NCI-H2227 treated with DMSO at 0.1 percent for 48 hours (cell line): ENCODE measurements around the gene VPS37D.
"Not testable (repeated sequence)": the region's sequence is repeated elsewhere in the genome, so short reads cannot be mapped to it uniquely, and the experiment has no call there.

Experiments used
- DNase-seq: peaks from one replicate; lab custom pipeline; 2025; lab: John Stamatoyannopoulos, UW

VPS37D gene

DNA sequence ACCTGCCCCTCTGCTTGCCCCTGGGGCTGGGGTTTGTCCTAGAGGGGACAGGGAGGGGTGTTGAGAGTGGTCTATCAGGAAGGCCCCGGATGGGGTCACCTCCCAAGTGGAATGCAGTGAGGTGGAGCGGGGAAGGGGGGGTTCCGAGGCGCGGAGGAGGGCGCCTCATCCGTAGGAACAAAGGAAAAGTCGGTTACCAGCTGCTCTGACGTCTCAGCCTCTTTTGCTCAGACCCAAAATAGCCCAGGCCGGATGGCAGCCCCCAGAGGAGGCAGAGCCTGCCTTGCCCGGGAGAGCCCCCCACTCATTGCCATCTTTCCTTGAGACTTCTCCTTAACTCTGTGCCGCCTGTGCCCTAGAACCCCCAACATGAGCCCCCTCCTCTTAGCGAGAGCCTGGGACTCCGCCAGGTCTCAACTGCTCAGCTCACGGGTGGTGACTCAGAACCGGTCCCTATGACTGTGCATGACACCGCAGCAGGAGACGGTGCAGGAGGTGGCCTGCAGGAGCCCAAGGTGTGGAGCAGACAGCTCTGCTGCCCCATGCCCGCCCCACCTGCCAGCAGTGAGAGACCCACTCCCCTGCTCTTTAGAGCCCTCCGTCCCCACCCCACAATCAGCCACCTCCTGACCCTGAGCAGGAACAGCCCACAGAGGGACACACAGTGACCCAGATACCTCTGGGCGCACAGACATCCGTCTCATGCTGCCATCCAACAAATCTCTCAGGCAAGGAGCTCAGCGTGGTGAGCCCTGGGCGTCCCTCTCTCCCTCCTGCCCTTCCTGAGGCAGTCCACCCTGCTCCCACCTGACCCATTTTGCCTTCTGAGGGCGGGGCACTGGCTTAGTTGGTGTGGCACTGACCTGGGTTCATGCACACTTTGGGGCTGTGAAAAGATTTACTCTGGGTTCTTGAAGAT, 38.8 kb downstream of the VPS37D start:
- no peak for DNase-seq

DNA sequence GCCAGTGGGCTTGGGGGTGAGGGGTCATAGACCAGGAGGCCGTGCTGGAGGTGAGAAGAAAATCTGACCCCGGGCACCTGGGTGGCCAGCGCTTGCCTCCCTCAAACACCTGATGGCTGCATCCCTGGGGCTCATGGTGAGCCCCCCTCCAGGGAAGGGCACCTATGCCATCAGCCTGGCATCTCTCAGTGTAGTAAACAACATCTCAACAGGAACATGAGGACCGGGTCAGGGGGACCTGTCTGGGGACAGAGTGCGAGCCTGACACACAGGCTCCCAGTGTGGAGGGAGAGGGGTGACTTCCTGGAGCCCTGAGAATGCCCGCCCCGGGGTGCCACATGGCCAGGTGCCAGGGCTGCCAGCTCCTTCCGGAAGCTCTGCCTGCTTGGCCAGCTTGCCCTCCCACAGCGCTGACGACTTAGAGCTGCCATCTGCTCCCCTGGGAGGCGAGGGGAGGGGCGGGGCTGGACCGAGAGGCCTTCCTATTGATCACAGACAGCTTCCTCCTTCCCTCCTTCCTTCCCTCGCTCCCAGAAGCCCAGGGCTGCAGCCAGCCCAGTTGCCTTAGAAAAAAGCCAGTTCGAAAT, 39.5 kb downstream of the VPS37D start:
- DNase-seq = no peak

DNA sequence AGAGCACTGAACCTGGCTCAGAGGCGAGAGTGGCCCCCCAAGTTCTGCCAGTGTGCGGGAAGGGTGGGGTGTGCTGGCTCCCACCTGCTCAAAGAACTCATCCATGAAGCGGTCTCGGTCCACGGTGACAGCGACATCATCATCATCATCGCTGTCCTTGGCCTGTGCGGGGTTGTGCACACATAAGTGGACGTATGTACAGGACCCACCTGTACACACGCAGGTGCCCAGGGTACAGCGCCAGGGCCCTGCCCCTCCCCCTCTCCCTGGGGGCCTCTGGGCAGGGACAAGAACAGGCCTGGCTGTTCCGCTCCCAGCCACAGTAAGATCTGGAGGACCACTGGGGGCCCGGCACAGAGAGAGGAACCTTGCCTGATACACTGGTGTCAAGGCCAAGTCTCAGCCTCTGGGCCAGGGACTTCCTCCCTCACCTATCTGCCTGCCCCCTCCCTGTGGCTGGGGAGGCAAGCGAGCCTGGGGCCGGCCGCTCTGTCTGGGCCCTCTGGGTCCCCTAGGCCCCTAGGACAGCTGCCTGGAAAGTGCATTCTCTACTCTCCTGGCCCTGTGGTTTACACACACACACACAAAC, 41.4 kb downstream of the VPS37D start:
- no peak for DNase-seq

DNA sequence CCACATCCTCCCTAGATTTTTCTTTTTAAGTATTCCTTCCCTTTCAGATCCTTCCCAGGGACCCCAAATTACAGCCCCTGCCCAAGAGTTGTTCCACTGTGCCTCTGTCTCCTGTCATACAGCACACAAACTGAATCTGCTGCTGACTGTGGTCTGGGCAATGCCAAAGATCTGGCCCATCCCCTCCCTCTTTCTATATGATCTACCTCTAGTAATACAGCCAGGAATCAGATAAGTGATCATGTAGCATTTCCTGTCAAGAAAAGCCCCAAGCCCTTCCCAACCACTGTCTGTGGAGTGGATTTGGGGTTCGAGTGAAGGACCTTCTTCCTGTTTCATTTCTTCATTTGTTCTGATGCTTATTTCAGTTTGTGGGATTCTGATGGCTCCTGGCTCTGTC, 45.1 kb downstream of the VPS37D start:
- no peak for DNase-seq

DNA sequence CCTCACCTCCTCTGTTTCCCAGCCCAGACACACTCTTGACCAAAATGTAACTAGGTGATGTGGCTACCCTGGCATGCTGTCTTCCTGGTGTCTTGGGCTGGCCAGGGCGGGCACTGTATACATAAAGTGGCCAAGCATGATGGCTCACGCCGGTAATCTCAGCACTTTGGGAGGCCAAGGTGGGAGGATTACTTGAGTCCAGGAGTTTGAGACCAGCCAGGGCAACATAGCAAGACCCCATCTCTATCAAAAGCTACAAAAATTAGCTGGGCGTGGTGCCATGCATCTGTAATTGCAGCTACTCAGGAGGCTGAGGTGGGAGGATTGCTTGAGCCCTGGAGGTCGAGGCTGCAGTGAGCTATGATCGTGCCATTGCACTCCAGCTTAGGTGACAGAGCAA, 45.7 kb downstream of the VPS37D start:
- DNase-seq = not testable (repeated sequence)

DNA sequence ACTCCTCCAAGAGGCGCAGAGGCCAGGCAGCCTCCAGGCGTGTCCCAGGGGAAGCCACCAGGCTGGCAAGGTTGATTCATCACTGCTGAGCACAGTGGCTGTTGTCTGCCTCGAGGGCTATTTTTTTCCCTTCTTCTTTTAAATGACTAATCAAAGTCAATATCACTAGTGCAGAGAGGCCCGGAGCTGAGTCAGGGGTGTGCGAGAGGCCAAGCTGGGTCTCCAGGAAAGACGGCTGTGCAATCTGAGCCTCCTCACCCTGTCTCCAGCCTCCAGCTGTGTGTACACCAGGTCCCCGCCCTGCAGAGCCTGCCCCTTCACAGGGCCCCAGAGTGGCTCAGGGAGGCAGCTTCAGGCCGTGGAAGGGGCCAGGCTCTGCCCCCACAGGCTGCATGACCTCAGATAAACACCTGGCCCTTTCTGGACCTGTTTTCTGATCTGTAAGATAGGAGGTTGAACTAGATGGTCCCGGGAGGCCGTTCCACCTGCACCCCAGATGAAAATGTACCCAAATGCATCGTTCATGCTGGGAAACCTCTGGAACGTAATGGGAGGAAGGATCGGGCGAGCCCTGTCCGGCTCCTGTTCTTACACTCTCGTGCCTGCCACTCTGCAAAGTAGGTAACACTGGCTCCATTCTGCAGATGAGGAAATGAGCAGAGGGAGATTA, 48.2 kb downstream of the VPS37D start:
- DNase-seq = no peak

DNA sequence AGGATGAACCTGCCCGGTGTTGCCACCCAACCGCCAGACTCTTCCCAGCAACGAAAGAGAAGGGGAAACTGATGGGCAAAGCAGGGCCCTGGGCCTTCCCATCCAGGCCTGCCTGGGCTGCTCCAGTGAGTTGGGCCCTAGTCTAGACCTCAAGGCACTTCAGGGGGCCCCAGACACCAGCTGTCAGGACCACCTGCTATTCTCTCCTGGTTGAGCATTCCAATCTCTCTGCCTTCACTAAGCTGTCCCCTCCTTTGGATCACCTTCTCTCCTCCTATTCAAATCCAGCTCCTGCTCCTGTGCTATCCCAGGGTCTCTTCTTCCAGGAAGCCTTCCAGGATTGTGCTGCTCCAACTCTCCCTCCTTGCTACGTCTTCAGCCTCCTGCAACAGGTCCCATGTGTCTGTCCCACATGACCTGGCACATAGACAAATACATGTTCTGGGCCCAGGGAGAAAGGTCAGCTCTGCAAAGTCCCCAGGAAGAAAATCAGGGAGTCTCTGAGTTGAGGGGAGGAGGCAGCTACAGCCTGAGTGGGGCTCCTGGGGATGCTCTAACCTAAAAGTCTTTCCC, 48.8 kb downstream of the VPS37D start:
- no peak for DNase-seq

DNA sequence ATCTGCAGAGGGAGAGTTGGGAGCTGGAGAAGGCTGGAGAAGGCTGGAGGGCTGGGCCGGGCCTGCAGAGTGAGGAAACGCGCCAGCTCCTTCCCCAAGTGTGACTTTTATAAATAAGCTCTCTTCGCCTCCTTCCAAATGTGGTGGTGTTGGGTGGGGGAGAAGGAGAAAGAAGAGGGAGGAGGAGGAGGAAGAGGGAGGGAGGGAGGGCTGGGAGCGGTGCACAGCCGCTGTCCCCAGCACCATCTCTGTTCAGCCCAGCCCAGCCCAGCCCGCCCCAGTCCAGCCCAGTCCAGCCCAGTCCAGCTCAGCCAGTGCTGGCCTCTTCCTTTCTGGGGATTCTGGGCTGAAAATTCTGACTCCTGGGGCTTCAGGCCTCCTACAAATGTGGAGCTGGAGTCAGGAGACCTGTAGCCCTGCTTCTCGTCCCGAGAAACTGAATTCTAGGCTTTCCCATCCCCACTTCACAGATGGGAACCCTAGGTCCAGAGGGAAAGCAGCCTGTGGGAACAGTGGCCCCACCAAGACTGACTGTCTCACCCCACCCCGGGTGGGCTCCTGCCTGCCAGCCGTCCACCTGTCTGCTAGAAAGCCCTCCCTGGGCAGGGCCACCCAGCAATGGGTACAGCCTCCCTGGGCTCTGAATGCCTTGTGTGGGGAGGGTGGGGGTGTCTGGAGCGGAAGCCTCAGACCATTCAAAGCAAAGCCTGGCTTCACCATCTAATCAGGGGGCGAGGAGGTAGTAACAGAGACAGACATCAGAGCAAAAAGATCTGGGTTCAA, 49.6 kb downstream of the VPS37D start:
- no peak for DNase-seq

DNA sequence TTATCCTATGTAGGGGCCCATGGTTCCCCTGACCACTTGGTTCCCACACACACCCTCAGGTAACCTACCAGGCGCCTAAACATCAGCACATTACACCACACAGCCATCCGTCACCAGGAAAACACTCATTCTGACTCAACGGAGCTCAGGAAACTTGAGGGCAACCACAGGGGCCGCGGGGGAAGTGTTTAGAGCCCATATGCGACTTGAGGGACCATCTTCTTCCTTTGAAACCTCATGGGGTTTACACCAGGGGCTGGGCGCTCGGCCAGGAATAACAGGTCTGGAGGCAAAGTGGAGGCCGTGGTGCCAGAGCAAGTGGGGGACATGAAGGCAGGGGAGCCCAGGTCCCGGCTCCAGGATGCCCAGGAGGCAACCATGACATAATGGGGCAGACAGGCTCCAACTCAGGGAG, 50.4 kb downstream of the VPS37D start:
- DNase-seq = no peak

DNA sequence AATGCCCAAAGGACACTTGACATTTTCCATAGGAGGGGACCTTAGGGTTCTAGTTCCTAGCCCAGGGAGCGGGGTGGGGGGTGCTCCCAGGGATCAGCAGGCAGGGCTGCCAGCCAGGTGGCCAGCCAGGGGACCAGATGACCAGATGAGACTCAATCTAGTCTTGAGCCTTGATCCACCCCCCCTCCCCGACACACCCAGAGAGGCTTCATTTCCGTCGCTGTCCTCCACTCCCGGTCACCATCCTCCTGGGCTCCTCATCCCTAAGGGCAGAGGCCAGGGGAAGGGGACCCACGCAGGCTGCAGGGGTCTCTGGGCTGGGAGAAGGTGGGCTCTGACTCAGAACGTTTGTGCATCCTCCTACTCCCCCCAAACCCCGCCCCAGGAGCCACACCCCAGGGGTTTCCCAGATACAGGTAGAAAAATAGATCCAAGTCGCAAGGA, 50.8 kb downstream of the VPS37D start:
- DNase-seq = no peak

DNA sequence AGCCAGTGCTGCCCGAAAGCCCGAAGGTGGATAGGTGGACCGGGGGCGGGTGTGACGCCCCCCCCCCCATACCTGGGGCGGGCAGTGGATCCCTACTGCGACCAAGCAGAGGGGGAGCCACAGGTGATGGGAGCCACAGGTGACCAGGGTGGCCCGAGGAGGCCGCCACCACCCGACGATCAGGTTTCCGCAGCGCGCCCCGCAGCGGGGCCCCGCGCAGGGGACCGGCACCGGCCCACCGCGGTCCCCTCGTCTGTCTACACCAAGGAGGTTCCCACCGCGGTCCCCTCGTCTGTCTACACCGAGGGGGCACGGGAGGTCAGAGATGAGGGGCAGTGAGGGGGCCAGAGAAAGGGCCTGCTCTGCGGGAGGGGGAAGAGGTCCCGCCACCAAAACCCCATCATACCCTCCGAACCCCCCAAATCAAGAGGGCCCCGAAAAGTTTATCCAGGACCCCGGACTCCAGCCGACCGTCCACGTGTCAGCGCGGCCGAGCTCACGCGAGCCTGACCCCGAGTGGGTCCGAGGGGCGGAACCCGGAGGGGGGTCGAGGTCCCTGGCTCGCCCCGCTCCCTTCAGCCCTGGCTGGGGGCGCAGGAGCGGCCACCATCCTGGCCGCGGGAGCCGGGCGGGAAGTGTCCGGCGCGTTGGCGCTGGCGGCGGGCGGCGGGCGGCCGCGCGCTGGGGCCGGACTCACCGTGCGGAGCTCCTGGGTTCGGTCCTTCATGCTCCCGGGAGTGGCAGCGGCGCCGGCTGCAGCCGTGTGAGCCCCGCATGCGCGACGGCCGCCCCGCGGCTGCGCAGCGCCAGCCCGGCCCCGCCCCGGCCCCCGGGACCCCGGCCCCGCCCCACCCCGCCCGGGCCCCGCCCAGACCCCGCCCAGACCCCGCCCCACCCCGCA, 51.5 kb downstream of the VPS37D start, which contains the start of gene STX1A:
TSS of gene STX1A (minus strand) at position 765 of the 901 bp plus-strand sequence. CDS start at position 727, 38 bp downstream.
- peak; percentile 44 for DNase-seq

DNA sequence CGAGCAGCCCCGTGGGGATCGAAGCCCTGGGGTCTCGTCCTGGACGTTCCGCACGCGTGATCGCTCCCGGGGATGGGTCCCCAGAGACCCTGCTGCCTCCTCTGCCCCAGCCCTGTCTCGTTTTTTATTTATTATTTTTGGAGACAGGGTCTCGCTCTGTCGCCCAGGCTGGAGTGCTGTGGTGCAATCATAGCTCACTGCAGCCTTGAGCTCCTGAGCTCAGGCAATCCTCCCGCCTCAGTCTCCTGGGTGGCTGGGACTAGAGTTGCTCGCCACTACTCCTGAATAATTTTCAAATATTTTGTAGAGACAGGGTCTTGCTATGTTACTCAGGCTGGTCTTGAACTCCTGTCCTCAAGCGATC, 52.2 kb downstream of the VPS37D start:
- DNase-seq = no peak

DNA sequence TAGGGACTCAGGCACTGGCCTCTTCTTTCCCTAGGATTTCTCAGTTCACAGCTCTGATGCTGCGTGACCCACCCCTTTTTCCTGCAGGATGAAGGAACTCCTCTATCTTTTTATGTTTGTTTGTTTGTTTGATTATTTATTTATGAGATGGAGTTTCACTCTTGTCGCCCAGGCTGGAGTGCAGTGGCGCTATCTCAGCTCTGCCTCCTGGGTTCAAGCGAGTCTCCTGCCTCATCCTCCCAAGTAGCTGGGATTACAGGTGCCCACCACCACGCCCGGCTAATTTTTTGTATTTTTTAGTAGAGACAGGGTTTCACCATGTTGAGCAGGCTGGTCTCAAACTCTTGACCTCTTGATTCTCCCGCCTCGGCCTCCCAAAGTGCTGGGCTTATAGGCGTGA, 52.8 kb downstream of the VPS37D start:
- DNase-seq = not testable (repeated sequence)

DNA sequence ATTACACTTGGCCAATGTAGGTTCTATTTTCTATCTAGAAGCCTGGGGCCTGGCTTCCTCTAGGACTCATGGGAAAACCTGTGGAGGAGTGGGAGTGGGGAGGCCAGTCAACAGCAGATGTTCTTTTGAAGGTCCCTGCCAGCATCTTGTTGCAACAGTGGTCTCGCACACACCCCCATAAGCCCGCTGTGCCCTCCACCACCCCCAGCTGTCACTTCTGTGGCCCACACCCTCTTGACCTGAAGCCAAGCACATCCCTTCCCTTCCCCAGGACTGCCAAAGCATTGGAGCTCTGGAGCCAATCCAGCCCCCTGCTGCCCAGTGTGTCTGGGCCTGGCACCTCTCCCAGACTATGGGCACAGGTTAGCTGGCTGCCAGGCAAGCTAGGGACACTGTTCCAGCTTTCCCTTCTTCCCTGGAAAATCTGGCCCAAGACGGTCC, 53.8 kb downstream of the VPS37D start:
- DNase-seq = no peak
